Neural cell (in vitro differentiated cells): ENCODE measurements around the gene BTNL3. TPM values are rescaled to one million over a fixed set of nuclear protein-coding genes. Genes with fewer than 3 reads are reported as not detected.

Experiments
- H2AFZ ChIP-seq: fragments of 200-600, 300-800 bp; sonication (generic), shearing (Covaris generic); 2 replicates; pipeline ENCODE4 v1.6.0; 2014; ENCODE audit warnings: low read depth, mild to moderate bottlenecking, antibody characterized with exemption, low read length, moderate library complexity
- H3F3A ChIP-seq: fragments of 200-600 bp; shearing (Covaris generic); 2 replicates; pipeline ENCODE4 v1.6.1; 2016; ENCODE audit warnings: mild to moderate bottlenecking, moderate library complexity, mixed read lengths, antibody characterized with exemption, low read length; ENCODE audit not compliant: insufficient read depth, poor library complexity, severe bottlenecking
- H3K27ac ChIP-seq: fragments of 200-600, 300-800 bp; sonication (generic), shearing (Covaris generic); 2 replicates; pipeline ENCODE4 v1.5.1; 2014; ENCODE audit warnings: mild to moderate bottlenecking, low read length, moderate library complexity
- H3K27me3 ChIP-seq: fragments of 300-800, 200-600 bp; sonication (generic), shearing (Covaris generic); 2 replicates; pipeline ENCODE4 v1.6.0; 2014; ENCODE audit warnings: mild to moderate bottlenecking, low read depth, low read length, moderate library complexity; ENCODE audit not compliant: insufficient read depth
- H3K36me3 ChIP-seq: fragments of 300-800, 200-600 bp; sonication (generic), shearing (Covaris generic); 2 replicates; pipeline ENCODE4 v1.5.1; 2014; ENCODE audit warnings: mild to moderate bottlenecking, antibody characterized with exemption, low read length, moderate library complexity; ENCODE audit not compliant: insufficient read depth
- H3K4me2 ChIP-seq: fragments of 300-800, 200-600 bp; sonication (generic), shearing (Covaris generic); 2 replicates; pipeline ENCODE4 v1.6.0; 2014; ENCODE audit warnings: mild to moderate bottlenecking, low read length
- H3K4me3 ChIP-seq: fragments of 300-800, 200-600 bp; sonication (generic), shearing (Covaris generic); 2 replicates; pipeline ENCODE4 v1.5.1; 2014; ENCODE audit warnings: mild to moderate bottlenecking, low read length, moderate library complexity
- H3K79me2 ChIP-seq: fragments of 200-600 bp; shearing (Covaris generic); replicated peaks from 2 replicates; pipeline ENCODE4 v1.6.0; 2014; ENCODE audit warnings: mild to moderate bottlenecking, low read length, moderate library complexity; ENCODE audit not compliant: insufficient read depth
- H3K9ac ChIP-seq: fragments of 300-800, 200-600 bp; sonication (generic), shearing (Covaris generic); 2 replicates; pipeline ENCODE4 v1.6.1; 2016; ENCODE audit warnings: mild to moderate bottlenecking, low read length, mixed read lengths
- H3K9me2 ChIP-seq: fragments of 200-600 bp; shearing (Covaris generic); 2 replicates; pipeline ENCODE4 v1.6.1; 2016; ENCODE audit warnings: mild to moderate bottlenecking, low read length, mixed read lengths; ENCODE audit not compliant: insufficient read depth
- H3K9me3 ChIP-seq: fragments of 200-600, 300-800 bp; sonication (generic), shearing (Covaris generic); 2 replicates; pipeline ENCODE4 v1.6.1; 2016; ENCODE audit warnings: mild to moderate bottlenecking, mixed run types, low read length, moderate library complexity, mixed read lengths
- H4K20me1 ChIP-seq: fragments of 200-600 bp; shearing (Covaris generic); 2 replicates; pipeline ENCODE4 v1.6.1; 2016; ENCODE audit warnings: mild to moderate bottlenecking, mixed run types; ENCODE audit not compliant: insufficient read depth
- CTCF ChIP-seq: fragments of 450-650 bp; IDR thresholded peaks from 2 replicates; pipeline ENCODE4 v1.5.1; 2014; ENCODE audit warnings: antibody characterized with exemption, mild to moderate bottlenecking, moderate library complexity; ENCODE audit not compliant: poor library complexity, severe bottlenecking
- EP300 ChIP-seq: fragments of 450-650 bp; conservative IDR thresholded peaks from 2 replicates; pipeline ENCODE4 v1.6.1; 2014; ENCODE audit warnings: antibody characterized with exemption, mild to moderate bottlenecking, moderate library complexity; ENCODE audit not compliant: poor library complexity, severe bottlenecking
- EZH2 ChIP-seq: fragments of 200-600, 300-800 bp; shearing (Covaris generic), sonication (generic); IDR thresholded peaks from 2 replicates; pipeline ENCODE4 v1.6.1; 2014; ENCODE audit warnings: antibody characterized with exemption, low read length, borderline replicate concordance, mild to moderate bottlenecking; ENCODE audit not compliant: insufficient read depth, poor library complexity, severe bottlenecking
- MXI1 ChIP-seq: fragments of 450-650 bp; conservative IDR thresholded peaks from 2 replicates; pipeline ENCODE4 v1.6.1; 2014; ENCODE audit warnings: antibody characterized with exemption, mild to moderate bottlenecking; ENCODE audit not compliant: poor library complexity, severe bottlenecking
- POLR2AphosphoS5 ChIP-seq: IDR thresholded peaks from 2 replicates; pipeline ENCODE4 v1.6.1; 2012
- RAD21 ChIP-seq: fragments of 450-650 bp; conservative IDR thresholded peaks from 2 replicates; pipeline ENCODE4 v1.6.1; 2014; ENCODE audit warnings: antibody characterized with exemption, mild to moderate bottlenecking, moderate library complexity
- SMC3 ChIP-seq: fragments of 450-650 bp; conservative IDR thresholded peaks from 2 replicates; pipeline ENCODE4 v1.6.1; 2014; ENCODE audit warnings: antibody characterized with exemption, mild to moderate bottlenecking, moderate library complexity; ENCODE audit not compliant: poor library complexity
- TAF1 ChIP-seq: IDR thresholded peaks from 2 replicates; pipeline ENCODE4 v1.6.1; 2012; ENCODE audit warnings: low read depth
- polyA plus RNA-seq: library from polyadenylated mRNA; depleted of rRNA; stranded (reverse); fragments of >200 nt; gene quantifications from 2 replicates; pipeline ENCODE4 v1.2.3, GENCODE V29; 2014
- TF ChIP-seq, protein P1 (sequence below): IDR thresholded peaks from 2 replicates; pipeline ENCODE4 v1.6.1; 2012; ENCODE audit warnings: borderline replicate concordance

BTNL3 gene
- polyA plus RNA-seq, 1 donor from 2014 or later, result not detected

DNA sequence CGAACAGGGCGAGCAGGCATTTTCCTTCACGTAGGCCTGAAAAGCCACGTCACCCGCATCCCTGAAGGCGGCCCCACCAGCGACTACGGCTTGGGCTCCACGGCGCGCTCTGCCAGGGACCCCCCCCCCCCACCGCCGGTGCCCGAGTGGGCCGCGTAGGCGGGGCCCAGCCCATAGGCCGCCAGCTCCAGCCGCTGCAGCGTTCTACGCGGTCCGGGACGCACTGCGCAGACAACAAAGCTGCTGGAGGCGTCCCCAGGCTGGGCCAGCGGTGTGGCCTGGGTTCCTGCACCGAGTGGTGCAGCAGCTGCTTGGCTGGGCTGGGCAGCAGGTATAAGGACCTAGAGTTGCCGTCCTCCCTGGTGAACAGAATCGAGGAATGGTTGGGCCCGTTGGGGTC is 18.3 kb upstream of the BTNL3 start:
- H3K9ac ChIP-seq, result no peak overlapping the region
- H2AFZ ChIP-seq, result no peak overlapping the region
- no peaks in the 10 kb centered on the region for H3K27me3 ChIP-seq
- H3K36me3 ChIP-seq, result no peaks in the 10 kb centered on the region
- H3K4me3 ChIP-seq, result no peak overlapping the region
- no peaks in the 10 kb centered on the region for H3K9me3 ChIP-seq
- no peak overlapping the region for H3K4me2 ChIP-seq
- H3K79me2 ChIP-seq, result no peaks in the 10 kb centered on the region
- TF ChIP-seq EZH2, result no peak
- TF ChIP-seq, protein P1, sequence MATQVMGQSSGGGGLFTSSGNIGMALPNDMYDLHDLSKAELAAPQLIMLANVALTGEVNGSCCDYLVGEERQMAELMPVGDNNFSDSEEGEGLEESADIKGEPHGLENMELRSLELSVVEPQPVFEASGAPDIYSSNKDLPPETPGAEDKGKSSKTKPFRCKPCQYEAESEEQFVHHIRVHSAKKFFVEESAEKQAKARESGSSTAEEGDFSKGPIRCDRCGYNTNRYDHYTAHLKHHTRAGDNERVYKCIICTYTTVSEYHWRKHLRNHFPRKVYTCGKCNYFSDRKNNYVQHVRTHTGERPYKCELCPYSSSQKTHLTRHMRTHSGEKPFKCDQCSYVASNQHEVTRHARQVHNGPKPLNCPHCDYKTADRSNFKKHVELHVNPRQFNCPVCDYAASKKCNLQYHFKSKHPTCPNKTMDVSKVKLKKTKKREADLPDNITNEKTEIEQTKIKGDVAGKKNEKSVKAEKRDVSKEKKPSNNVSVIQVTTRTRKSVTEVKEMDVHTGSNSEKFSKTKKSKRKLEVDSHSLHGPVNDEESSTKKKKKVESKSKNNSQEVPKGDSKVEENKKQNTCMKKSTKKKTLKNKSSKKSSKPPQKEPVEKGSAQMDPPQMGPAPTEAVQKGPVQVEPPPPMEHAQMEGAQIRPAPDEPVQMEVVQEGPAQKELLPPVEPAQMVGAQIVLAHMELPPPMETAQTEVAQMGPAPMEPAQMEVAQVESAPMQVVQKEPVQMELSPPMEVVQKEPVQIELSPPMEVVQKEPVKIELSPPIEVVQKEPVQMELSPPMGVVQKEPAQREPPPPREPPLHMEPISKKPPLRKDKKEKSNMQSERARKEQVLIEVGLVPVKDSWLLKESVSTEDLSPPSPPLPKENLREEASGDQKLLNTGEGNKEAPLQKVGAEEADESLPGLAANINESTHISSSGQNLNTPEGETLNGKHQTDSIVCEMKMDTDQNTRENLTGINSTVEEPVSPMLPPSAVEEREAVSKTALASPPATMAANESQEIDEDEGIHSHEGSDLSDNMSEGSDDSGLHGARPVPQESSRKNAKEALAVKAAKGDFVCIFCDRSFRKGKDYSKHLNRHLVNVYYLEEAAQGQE, result no peak
- no peak for TF ChIP-seq EP300
- TF ChIP-seq TAF1, result no peak
- no peak for TF ChIP-seq MXI1
- no peak for TF ChIP-seq POLR2AphosphoS5
- no peak for TF ChIP-seq RAD21
- TF ChIP-seq CTCF, result no peak
- no peaks in the 10 kb centered on the region for H3K9me2 ChIP-seq
- H3F3A ChIP-seq, result no peaks in the 10 kb centered on the region
- H4K20me1 ChIP-seq, result no peaks in the 10 kb centered on the region
- H3K27ac ChIP-seq, result no peak overlapping the region

DNA sequence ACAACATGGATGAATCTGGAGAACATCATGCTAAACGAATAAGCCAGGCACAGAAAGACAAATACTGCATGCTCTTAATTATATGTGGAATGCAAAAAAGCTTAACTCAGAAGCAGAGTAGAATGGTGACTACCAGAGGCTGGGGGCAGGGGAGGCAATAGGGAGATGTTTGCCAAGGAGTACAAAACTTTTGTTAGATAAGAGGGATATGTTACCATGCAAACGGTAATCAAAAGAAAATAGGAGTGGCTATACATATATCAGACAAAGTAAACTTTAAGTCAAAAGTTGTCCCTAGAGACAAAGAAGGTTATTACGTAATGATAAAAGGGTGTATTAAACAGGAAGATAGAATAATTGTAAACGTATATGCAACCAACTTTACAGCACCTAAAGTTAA is 17.8 kb upstream of the BTNL3 start:
- Histone ChIP-seq H3F3A (no peaks in the 10 kb centered on the region), H4K20me1 (no peaks in the 10 kb centered on the region), H3K27me3 (no peaks in the 10 kb centered on the region), H2AFZ (no peak overlapping the region), H3K9me2 (no peaks in the 10 kb centered on the region), H3K4me2 (no peak overlapping the region), H3K4me3 (no peak overlapping the region), H3K9me3 (no peaks in the 10 kb centered on the region), H3K27ac (no peak overlapping the region), H3K36me3 (no peaks in the 10 kb centered on the region), H3K79me2 (no peaks in the 10 kb centered on the region), H3K9ac (no peak overlapping the region)
- TF ChIP-seq, protein P1, result no peak
- TF ChIP-seq RAD21 (no peak), SMC3 (no peak), TAF1 (no peak), EP300 (no peak), EZH2 (no peak), POLR2AphosphoS5 (no peak), CTCF (no peak), MXI1 (no peak)
